ENCODE data around the gene DDX18.

DNA sequence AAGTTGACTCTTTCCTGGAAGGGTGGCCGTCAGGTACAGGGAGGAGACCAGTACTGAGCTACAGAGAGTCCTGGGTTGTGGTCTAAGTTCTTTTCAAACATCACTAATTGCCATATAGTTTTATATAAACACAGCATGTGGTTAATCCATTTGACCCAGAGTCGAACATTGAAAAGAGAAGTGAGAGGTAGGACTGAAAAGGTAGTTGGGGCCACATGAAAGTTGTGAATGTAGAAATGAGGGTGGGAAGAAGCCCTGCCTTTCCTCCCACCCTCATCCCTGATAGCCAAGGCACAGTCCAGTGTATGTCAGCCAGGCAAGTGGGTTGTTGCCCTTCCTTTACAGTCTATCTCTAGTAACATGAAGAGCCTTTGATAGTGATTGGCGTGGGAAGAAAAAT, 4.4 kb downstream of the DDX18 start:
- no peak for TF ChIP-seq POLR2AphosphoS5 (IDR thresholded peaks at IDR 0.05)
- TF ChIP-seq, protein P1, sequence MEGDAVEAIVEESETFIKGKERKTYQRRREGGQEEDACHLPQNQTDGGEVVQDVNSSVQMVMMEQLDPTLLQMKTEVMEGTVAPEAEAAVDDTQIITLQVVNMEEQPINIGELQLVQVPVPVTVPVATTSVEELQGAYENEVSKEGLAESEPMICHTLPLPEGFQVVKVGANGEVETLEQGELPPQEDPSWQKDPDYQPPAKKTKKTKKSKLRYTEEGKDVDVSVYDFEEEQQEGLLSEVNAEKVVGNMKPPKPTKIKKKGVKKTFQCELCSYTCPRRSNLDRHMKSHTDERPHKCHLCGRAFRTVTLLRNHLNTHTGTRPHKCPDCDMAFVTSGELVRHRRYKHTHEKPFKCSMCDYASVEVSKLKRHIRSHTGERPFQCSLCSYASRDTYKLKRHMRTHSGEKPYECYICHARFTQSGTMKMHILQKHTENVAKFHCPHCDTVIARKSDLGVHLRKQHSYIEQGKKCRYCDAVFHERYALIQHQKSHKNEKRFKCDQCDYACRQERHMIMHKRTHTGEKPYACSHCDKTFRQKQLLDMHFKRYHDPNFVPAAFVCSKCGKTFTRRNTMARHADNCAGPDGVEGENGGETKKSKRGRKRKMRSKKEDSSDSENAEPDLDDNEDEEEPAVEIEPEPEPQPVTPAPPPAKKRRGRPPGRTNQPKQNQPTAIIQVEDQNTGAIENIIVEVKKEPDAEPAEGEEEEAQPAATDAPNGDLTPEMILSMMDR (IDR thresholded peaks at IDR 0.05), result no peak
